HG03139 (cell line): ENCODE measurements around the gene FOLR1.

Source experiments
- ATAC-seq: cut with Tn5 transposase; IDR thresholded peaks from one replicate; pipeline ENCODE4 v1.9.1; 2021; ENCODE audit not compliant: unreplicated experiment

FOLR1 gene

DNA sequence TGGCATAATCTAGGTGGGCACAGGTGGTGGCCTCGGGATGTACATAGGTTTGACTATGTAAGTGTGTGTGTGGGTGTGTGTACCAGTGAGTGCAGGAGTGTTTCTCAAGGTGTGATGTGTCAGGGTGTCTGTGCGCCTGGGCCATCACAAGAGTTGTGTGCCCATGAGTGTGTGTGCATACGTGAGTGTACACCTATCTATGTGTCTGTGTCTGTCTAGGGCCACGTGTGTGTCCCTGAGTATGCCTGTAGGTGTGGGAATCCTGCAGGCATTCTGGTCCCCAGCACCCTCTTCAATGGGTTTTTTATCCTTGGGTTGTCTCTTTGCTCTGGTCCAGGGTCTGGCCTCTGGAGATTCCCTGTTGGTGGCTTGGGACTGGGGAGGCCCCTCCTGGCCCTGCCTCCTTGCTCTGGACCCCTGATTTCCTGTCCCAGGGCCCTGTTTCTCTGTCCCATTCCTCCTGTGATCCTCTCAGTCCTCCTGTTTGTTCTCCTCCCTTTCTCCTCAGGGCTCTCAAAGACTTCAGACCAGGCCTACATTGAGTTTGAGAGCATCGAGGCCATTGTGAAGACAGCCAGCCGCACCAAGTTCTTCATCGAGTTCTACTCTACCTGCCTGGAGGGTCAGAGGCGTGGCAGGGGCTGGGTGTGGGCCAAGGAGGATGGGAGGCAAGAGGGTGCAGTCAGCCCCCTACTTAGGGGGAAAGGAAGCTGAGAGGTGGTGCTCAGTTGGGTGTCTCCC is 42.0 kb downstream of the FOLR1 start:
- no peak for ATAC-seq

DNA sequence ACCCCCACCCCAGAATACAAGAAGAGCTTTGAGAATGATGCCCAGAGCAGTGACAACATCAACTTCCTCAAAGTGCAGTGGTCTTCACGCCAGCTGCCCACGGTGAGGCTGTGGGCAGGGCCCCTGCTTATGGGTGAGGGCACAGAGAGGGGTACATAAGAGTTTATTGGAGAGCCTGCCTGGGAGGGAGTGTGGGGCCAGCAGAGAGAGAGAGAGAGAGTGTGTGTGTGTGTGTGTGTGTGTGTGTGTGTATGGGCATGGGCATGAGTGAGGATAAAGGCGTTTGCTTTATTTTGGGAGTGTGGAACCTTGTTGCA is 42.5 kb downstream of the FOLR1 start:
- ATAC-seq, result no peak

DNA sequence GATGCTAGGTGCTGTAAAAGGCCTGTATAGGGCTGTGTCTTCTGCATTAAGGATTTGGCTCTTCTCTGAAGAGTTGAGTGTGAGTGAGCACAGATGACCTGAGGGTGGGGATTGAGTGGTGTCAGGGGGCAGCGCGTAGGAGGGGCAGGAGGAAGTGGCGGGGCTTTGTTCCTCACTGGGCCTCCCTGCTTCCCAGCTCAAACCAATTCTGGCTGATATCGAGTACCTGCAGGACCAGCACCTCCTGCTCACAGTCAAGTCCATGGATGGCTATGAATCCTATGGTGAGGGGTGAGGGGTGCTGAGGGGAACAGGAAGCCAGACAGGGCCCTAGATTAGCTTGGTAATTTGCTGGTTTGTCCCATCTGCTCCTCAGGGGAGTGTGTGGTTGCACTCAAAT is 43.0 kb downstream of the FOLR1 start:
- no peak for ATAC-seq

DNA sequence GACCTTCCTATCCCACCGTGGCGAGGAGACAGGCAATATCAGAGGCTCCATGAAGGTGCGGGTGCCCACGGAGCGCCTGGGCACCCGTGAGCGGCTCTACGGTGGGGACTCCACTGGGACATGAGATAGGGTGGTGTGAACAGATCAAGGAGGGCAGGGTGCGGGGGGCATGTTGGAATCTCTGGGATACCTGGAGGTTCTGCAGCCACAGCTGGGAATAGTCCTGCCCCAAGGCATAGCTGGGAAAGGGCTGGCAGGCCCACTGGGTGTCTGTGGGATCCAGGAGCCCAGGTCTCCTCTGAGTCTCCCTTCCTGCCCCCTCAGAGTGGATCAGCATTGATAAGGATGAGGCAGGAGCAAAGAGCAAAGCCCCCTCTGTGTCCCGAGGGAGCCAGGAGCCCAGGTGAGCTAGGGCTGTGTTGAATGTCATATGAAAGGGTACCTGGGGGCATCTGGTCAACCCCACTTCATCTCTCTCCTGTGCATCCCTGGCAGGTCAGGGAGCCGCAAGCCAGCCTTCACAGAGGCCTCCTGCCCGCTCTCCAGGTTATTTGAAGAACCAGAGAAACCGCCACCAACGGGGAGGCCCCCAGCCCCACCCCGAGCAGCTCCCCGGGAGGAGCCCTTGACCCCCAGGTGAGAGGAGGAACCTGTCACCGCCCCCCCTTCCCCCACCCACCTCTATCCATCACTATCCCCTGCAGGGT is 43.6 kb downstream of the FOLR1 start:
- no peak for ATAC-seq

DNA sequence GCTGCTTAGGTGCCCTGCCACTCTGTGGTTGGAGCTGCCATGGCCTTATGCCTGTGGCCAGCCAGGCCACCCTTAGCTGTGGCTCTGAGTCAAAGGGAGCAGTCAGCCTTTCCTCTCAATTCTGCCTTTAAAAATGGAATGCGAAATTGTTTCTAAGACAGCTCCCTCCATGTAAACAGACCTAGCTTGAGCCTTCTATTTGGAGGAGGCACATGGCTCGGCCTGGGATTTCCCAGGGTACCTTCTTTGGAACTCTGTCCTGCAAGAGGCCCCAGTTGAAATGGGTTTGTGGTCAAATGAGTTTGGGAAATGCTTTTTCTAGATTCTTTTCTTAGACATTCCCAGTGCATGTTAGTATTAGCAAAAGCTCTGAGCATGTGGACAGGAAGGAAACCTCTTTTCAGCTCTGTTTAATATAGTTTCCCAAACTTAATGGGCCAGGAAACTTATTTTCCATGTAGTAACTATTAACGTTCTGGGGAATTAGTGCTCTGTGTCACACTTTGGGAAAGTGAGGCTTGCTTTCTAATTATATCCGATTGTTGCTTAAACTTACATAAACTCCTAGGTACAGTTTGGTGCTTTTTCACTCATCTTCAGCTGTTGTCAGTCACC is 44.2 kb downstream of the FOLR1 start:
- ATAC-seq, result no peak

DNA sequence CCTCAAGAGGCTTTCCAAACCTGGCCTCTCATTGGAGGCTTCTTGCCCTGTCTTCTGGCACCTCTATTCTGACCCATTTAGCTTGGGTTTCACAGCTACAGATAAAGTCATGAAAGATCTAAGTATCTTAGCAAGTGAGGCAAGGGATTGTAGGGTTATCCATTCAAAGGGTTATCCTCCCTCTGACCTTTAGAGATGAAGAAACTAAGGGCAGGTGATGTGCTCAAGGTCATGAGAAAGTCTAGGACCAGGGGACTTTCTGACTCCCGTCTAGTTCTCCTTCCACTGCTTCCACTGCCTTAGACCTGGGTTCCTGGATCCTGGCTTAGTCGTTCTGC is 44.8 kb downstream of the FOLR1 start:
- ATAC-seq, result no peak

DNA sequence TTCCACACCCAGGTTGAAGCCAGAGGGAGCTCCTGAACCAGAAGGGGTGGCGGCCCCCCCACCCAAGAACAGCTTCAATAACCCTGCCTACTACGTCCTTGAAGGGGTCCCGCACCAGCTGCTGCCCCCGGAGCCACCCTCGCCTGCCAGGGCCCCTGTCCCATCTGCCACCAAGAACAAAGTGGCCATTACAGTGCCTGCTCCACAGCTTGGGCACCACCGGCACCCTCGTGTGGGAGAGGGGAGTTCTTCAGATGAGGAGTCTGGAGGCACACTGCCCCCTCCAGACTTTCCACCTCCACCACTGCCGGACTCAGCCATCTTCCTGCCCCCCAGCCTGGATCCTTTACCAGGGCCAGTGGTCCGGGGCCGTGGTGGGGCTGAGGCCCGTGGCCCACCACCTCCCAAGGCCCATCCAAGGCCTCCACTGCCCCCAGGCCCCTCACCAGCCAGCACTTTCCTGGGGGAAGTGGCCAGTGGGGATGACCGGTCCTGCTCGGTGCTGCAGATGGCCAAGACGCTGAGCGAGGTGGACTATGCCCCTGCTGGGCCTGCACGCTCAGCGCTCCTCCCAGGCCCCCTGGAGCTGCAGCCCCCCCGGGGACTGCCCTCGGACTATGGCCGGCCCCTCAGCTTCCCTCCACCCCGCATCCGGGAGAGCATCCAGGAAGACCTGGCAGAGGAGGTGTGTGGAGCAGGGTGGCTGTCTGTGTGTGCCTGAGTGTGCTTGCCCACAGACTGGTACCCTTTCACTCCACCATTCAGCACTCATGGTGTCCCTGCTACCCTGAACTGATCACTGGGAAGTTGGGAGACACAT is 45.4 kb downstream of the FOLR1 start:
- ATAC-seq, result no peak

DNA sequence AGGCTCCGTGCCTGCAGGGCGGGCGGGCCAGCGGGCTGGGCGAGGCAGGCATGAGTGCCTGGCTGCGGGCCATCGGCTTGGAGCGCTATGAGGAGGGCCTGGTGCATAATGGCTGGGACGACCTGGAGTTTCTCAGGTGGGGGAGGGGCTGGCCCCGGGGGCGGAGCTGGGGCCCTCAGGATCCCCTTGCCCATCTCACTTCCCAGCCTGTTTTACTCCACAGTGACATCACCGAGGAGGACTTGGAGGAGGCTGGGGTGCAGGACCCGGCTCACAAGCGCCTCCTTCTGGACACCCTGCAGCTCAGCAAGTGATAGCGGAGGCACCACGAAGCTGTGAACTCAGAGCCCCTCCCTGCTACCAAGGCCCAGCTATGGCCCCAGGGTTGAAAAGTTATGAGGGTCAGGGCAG is 46.1 kb downstream of the FOLR1 start:
- ATAC-seq, result no peak

DNA sequence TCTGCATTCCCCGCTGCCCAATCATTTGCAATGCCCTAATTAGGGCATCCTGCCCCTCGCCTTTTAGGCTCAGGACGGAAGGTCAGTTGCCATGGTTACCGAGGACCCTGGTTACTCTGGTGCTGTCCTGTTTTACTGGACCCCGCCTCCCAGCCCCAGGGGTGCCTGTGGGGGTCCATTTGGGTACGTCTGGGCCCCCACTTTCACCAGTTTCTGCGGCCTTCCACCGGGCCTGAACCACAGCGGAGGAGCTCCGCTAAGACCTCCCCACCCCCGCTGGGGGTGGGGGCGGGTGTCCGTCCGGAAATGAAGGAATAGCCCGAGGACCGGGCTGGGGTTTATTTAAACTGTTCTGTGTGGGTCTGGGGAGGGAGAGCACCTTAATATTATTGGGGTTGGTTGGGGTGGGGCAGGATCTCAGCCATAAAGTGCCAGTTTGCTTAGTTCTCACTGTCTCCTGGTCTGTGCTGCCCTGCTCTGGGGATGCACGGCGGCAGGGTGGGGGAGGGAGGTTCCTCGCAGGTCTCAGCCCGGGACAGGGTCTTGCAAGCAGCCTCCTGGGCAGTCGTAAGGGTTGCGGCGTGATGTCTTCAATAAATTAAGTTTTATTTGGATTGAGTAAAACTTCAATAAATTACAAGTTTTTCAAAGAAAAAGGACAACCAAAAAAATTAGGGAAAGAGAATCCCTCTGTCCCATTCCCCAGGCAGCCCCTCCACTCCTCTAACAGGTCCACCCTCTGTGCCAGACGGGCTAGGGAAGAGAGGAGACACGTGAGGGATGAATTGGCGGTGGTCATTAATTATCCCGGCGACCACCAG is 46.8 kb downstream of the FOLR1 start:
- ATAC-seq, result no peak

DNA sequence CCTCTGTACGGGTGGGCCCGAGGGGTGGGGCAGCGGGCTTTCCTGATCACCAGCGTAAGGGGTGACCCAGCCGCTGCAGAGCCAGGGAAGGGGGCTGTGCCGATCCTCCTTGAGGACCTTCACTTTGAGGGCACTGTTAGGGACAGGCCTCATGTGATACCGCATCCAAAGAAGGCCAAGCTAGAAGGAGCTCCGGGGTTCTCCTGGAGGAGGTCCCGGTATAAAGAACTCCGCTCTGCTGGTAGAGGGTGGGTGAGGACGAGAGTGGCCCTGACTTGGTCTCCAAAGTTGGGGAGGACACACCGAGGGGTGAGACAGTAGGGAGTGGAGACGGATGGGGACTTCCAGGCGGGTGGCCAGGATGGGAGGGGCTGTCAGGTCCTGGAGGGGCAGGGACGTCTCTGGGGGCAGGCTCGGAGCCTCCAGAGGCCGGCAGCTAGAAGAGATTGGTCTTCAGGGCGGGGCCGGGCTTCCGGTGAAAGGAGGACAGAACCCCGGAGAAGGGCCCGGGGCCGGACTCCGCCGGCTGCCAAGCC is 47.4 kb downstream of the FOLR1 start:
- ATAC-seq, result no peak

DNA sequence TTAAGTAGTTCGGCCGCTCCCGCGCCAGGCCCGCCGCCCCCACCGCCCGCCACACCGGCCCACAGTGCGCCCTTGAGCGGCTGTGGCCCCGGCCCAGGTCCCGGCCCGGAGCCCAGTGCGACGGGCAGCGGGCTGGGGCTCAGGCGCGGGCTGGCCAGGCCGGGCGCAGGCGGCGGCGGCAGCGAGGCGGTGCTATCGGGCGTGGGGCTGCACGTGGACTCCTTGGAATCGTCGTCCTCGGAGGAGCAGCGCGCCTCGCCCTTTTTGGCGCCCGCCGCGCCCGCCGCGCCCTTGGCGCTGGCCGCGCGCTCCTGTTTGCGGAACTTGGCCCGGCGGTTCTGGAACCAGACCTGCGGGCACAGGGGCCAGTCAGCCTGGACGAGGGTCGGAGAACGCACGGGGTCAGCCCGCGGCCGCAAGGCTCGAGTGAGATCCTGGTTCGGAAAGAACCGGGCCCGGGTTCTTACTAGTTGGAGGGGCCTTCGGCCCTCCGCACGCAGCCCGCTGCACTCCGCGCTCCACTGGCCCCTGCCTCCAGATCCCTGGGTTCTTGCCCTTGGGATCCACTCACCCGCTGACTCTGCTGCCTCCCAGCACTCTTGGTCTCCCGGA is 48.0 kb downstream of the FOLR1 start:
- ATAC-seq, result no peak

DNA sequence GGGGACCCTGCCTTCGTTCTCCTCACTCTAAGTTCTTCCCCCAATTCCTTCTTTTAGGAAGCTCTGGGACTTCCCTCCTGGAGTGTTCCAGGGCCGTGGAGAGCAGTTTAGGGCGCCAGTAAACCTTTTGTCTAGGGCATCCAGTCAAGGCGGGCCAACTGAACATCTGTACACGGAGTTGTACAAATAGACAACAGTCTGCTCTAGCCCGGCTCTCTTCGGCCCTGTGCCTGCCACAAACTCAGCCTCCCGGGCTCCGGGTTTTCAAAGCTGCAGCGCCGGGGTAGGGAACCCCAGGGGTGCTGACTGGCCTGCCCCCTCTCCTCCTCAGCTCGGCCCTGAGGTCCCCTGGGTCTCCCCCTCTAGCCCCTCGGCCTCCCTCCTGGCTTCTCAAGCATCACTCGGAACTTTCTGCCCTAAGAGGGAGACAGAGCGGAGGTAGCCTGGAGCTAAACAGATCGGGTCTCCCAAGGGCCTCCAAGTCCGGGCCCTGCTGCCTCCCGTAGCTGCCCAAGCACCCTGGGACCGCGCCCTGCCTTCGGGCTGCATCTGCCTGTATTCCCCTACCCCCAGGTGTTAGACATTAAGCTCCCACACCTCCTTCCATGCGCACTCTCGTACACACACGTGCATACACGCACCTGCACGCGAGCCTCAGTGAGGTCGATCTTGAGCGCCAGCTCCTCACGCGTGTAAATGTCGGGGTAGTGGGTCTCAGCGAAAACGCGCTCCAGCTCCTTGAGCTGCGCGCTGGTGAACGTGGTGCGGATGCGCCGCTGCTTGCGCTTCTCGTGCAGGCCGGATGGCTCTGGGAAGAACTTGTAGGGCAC is 48.7 kb downstream of the FOLR1 start:
- ATAC-seq, result no peak

DNA sequence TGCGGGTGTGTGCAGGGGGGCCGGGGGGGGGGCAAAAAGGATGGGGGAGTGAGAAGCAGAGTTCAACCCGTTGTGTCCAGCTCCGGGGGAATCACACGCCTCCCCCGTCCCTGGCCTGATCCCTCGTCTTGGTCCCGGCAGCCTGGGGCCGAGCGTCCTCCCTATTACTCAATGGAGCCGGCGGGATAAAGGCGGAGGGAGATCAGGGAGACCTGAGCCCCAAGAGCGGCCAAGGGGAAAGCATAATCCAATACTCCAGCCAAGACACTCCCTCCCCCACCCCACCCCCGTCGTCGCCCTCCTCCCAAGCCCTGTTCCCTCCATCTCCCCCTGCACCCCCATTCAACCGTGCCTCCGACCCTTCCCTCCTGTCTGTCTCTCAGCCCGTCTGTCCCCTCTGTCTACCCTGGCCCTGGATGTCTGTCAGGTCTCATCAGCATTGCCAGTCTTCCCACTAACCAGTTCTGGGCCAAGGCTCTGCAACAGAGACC is 49.4 kb downstream of the FOLR1 start:
- no peak for ATAC-seq

DNA sequence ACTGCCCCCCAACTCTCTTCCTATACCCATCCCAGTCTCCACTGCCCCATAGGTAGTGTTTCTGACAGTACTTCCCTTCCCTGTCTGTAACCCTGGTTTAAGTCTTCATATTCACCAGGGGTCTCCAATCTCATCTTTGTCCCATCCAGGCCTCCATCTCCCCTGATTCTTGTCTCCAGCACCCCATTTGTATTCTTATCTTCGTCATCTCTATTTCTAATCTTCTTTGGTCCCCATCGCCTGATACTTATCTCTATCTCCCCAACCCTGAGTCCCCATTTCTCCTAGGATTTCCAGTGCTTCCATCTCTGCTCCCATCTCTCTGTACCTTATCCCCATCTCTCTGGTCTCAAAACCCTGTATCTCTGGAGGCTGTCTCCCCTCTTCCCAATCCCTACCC is 50.2 kb downstream of the FOLR1 start:
- ATAC-seq, result no peak

DNA sequence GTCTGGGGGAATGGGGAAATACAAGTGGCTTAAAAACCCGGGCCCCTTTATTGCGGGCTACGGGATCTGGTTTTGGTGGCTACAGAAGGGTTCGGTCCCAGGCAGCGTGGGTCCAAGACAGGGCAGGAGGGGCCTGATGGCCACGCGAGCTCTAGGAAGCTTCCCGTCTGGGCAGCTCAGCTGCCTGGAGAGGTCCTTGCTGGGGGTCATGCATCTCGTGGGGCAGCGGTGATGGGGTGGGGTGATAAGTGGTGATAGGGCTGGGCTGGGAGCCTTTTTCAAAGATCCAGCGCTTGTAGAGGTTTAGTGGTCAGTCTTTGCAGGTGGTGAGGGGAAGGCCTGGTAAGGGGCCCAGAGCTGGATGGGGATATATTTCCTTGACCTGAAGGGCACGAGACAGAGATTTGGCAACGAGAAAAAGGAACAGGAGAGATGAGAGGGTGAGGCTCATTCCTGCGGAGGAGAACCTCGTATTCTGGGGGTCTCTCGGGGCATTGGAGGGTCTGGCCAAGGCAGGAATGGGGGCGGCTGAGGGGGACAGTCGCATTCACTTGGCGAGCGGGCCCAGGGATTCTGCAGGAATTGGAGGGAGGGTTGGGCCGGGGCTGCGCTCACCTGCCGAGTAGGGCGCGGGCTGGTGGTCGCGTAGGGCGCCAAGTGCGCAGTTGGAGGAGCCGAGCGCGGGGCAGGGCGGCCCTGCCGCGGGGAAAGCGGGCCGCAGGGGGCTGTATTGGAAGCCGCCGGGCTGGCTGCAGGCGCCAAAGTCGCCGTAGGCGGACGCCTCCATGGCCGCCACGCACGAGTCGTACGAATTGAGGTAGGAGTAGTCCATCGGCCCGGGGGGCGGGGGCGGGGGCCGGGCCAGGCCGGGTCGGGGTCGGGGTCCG is 51.5 kb downstream of the FOLR1 start:
- no peak for ATAC-seq

DNA sequence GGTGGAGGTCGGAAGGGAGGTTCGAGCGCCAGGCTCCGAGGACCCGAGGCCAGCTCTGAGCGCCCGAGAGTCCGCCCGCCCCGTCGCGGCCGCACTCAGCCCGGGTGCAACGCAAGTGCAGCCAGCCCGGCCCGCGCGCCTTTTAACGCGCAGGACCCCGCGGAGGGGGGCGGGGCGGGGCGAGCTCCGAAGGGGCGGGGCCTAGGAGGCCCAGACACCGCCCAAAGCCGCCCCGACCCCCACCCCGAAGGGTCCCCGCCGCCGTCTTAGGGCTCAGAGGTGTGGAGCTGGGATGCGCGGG is 52.1 kb downstream of the FOLR1 start, which contains the start of gene PHOX2A:
Gene PHOX2A (minus strand): TSS at position 117 of the 301 bp plus-strand sequence. CDS start 172 bp downstream, outside the sequence.
- ATAC-seq, result no peak

DNA sequence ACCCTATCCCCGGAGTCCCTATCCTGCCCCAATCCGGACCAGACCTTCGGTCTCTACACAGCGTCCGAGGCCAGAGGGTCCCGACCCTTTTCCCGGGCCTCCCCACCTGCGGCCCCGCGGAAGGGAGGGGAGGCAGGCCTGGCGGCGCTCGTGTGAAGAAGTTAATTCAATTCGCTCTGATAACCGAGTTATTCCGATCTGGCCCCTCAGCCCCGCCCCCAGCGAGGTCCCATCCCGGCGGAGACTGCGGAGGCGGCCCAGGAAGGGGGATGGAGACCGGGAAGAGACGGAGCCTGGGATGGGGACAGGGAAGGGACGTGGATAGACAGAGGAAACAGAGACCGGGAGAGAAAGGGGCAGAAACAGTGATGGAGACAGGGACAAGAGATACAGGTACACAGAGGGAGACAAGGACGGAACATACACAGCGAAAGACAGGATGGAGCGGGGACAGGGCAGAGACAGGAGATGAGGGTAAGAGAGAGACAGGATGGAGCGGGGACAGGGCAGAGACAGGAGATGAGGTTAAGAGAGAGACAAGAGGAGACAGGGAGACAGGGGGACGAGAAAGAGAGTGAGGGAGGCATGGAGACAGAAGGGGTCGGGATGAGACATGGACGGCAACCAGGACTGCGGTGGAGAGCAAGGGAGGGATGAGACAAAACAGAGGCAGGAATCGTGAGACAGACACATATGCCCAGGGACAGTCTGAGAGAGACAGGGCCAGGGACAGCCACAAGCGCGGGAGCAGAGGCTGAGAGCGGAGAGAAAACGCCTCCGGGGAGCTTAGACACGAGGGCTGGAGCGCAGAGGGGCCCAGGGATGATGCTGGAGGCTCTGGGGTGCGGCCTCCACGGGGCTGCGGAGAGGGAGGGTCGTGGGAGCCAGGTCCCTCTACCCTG is 52.7 kb downstream of the FOLR1 start:
- no peak for ATAC-seq
